ENCODE data around the gene CTF1.
A peak's percentile ranks its signal among the peaks of the same experiment; 100 is the strongest.

Gene CTF1

DNA sequence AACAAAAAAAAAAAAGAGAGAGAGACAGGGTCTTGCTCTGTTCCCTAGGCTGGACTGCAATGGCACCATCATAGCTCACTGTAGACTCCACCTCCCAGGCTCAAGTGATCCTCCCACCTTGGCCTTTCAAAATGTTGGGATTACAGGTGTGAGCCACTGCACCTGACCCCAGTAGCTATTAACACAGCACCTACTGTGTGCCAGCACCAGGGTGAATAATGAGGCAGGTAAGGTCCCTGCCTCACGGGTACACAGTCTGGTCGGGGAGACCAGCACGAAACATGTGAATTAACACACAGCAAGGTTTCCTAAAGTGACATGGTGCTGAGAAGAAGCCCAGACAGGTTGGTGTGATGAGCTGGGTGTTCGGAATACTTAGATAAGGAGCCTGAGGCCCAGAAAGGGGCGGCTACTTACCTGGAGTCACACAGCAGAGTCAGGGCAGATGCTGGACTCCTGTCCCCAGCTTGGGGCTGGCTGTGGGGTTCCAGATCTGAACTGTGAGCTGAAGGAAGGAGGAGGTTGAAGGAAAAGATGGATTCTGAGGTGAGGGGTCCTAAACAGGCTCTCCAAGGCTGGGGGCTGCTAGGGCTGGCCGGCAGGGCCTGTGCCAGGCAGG lies 16.5 kb downstream of the CTF1 start:
- no peak for DNase-seq

DNA sequence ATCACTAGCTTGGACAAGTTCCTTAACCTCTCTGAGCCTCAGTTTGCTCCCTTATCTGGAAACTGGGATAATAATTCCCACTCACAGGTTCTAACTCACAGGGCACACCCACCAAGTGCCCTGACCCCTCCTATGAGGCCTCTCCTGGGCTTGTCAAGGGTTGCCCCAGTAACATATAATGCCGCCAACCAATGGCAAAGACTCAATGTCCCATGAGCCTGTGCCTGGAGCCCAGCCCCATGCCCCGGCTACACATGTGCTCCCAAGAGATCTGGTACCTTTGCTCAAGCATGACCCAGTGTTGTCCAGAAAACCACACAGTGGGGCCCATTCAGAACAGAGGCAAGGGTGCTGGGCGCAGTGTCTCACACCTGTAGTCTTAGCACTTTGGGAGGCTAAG lies 18.4 kb downstream of the CTF1 start:
- no peak for DNase-seq

DNA sequence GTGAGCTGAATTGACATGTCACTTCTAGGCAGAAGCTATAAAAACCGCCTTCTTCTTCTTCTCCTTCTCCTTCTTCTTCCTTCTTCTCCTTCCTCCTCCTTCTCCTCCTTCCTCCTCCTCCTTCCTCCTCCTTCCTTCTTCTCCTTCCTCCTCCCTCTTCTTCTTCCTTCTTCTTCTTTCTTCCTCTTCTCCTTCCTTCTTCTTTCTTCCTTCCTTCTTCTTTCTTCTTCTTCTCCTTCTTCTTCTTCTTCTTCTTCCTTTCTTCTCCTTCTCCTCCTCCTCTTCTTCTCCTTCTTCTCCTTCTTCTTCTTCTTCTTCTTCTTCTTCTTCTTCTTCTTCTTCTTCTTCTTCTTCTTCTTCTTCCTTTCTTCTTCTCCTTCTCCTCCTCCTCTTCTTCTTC lies 22.2 kb downstream of the CTF1 start:
- no peak for DNase-seq

DNA sequence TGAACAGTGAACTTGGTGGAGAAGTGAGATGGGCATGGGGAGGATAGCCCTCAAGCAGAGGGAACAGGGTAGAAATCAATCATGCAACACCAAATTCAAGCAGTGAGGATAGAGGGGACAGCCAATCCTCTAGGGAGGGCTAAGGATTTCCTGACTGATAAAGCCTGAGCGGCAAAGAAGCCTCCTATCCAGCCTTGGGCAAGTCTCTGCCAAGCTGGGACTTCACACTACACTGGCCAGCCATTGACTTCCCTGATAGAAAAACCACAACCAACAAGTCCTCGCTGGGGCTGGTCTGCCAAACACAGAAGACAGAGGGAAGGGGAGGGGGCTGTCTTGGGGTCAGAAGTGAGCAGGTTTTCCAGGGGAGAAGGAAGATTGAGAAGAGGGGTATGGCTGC lies 24.5 kb downstream of the CTF1 start:
- no peak for DNase-seq

DNA sequence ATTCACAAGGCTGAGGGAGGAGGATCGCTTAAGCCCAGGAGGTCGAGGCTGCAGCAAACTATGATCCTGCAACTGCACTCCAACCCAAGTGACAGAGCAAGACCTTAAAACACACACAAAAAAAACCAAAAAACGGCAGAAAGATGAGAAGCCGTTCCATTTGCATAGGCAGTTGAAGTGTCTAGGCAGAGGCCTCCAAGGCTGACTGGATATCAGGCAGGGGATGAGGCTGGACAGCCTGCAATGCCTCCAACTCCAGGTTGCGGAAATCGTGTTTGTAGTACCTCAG lies 25.0 kb downstream of the CTF1 start:
- no peak for DNase-seq

DNA sequence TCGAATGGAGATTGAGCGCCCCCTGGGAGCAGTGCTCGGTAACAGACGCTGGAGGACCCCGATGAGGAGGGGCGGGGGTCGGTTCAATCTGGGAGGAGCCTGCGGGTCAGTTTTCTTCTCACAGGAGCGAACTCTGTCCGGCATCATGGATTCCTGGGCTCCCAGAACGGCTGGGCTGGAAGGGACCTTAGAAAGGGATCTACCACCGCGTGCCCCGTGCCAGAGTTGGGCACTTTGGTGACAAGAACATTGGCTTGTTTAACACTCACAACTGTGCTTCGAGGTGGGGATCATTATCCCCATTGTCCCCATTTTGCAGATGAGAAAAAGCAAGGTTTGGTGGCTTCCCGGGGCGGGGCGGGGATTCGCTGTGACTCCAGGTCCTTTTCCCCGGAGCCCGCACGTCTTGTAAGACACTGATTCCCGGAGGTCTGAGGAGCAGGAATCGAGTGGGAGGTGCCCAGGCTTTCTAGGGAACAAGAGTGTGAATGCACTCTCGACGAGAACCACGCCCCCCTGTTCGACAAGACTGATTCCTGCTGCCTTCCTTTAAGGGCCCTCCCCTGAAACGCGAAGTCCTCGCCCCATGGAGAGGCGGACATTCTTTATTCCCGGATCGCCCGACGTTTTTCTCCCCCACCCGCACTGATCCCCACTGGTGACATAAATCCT lies 25.5 kb downstream of the CTF1 start:
- peak; percentile 89 for DNase-seq

DNA sequence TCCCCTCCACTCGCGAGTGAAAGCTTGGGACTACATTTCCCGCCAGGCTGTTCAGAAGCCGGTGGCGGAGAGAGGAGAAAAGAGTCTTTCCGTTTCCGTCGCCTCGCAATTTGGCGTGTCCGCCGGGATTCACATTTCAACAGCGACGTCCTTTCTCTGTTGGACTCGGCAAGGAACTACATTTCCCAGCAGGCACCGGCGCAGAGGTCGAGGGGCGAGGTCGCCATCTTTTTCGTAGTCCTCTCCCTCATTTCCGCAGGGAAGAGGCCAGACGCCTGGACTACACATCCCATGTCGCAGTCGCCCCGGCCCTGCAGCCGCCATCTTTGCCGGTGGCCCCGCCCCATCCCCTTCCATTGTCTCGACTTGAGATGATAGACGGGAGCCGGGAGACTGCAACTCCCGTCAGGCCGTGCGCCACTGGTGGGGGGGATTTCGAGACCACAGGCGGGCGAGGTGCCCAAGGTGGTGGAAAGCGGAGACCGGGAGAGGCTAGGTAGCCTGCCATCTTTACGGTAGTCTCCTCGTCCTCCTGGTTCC lies 26.1 kb downstream of the CTF1 start:
- DNase-seq: peak; percentile 100

DNA sequence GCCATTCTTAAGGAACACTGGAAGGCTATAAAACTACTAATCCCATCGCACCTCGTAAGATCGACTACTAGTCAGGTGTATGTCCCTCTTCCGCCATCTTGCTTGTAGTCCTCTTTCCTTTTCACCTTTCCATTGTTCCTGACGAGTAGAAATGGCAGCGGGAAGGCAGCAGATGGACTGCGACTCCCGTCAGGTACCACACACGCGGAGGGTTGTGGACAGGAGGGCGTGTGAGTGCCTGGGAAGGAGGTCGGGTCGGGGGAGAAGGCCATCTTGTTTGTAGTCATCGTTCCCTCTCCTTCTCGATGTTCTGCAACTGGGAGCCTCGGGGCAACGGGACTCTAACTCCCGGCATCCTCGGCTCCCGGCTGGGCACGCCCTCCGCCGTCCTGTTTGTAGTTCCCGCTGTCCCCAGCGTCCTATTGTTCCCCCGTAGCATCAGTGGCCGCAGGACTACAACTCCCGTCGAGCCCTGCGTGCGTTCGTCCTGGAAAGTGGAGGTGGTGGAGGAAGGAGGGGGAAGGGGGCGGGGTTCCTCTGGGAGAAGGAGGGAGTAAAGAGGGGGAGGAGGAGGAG lies 26.6 kb downstream of the CTF1 start:
- DNase-seq: peak; percentile 96

DNA sequence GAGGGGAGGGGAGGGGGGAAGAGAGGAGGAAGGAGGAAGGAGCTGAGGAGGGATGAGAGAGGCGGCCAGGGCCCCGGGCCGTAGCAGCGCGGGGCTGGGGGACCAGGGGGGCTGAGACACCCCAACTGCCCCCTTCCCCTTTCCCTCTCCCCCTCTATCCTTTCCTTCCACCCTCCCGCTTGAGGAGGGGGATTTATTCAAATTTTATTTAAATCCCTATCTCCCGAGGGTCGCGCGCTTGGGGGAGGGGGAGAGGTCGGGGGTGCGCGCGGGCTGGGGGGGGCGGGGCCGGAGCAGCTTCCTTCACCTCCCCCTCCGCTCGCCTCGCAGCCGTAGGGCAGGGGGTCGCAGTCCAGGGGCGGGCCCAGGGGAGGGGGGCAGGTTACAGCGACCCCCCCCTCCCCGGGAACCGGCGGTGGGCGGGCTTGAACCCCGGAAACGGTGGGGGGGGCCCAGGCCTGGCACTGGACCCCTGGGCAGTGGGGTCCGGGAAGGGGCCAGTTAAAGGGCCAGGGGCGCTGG lies 27.2 kb downstream of the CTF1 start, which contains the start of gene FBXL19:
TSS of gene FBXL19 (plus strand) at position 19 of the 522 bp plus-strand sequence. CDS start 2,183 bp downstream, outside the sequence.
- no peak for DNase-seq

DNA sequence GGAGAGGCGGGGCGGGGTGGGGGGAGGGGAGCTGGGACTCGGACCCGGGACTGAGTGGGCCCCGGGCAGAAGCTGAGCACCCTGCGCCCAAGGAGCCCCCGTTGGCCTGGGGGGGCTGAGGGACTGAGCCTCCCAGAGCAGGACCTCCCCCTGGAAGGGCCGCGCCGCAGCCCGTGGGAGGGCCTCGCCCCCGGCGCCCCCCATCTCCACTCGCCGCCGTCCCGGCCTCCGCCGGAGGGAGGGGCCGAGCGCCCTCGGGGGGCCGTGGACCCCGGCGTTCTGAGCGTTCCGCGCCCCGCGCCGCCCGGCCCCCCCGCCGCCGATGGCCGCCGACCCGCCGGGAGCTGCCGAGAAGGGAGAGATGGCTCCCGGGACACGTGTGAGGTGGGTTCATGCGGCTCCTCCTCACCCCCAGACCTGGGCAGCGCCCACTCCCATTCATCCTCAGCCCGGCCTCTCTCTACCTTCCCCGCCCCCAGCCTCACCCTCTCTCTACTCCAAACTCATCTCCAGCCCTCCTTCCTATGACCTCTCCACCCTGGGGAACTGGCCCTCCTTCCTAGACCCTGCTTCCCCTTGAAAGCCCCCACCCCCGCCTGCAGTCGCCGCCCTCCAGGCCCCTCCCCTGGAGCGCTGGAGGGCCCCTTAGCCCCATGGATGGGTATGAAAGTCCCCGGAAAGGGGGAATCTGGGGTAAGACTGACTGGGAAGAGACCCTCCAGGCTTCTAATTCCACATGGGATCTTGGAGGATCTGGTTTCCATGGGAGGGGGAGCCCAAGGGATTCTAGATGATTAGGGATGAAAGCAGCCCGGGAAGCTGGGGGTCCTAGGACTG lies 27.9 kb downstream of the CTF1 start:
- DNase-seq: peak; percentile 20

DNA sequence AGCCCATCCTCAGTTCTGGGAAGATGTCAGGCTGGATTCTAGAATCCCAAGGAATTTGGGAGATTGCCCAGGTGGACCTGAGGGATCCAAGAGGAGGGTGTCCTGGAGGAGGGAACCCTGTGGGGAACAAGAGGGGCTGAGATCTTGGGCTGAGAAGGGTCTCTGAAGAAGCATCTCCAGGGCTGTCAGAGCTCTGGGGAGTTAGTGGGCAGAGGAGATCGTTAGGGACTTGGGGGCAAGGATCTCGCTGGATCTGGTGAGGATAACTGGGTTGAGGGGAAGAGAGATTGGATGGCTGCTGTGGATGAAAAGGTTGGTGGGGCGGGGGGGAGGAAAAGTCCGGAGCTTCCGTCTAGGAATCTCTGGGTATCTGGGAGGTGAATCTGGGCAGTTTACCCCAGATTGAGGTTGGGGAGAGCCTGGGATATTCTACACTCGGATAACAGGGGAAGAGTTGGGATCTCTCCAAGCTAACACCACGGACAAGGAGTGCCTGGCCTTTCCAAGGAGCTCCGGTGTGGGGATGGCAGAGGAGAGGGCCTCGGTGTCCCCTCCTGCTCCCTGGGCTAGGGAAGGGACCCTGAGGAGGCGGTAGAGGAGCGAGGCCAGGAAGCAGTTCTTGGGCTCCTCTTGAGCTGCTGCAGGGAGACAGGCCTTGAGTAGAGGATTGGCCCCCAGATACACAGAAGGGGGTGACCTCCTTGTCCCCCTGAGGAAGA lies 28.7 kb downstream of the CTF1 start:
- no peak for DNase-seq

DNA sequence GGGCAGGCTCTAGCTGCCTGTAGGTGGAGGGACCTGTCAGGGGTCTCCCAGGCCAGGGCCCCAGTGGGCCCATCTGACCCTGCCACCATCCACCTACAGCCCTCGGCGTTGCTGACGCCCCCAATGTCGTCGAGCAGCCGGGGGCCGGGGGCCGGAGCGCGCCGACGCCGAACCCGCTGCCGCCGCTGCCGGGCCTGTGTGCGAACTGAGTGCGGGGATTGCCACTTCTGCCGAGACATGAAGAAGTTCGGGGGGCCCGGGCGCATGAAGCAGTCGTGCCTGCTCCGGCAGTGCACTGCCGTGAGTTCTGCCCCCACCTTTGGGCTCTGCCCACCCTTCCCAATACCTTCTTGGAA lies 29.2 kb downstream of the CTF1 start:
- no peak for DNase-seq

DNA sequence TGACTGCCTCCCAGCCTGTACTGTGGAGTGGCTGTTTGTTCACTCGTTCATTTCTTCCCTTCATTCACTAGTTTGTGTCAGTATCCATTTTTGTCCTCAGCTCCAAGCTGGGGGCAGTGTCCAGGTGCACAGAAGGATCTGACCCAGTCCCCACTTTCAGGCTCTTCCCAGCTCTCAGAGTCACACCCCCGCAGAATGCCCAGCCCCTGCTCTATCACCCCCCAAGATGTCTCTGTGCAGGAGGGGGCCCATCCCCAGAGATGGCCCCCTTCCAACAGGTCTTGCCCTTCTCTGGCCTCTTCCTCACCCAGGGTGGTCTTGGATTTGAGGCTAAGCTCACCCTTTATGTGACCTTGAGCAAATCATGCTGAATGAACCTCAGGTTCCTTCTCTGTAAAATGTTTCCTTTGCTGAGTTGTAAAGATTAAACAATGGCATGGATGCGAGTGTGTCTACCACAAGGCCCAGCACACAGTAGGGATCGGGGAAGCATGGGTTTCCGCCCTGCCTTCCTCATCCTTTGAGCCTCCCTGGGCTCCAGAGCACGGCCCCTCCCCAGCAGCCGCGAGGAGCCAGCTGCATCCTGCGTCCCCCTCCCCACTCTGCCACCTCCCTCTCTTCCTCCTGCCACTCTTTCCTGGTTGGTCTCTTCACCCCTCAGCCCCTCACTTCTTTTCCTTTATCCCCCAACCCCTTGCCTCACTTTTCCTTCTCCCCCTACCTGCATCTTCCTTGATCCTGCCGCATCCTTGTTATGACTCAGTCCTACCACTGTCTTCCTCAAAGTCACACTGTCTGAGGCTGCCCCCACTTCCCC lies 29.8 kb downstream of the CTF1 start:
- DNase-seq: no peak

DNA sequence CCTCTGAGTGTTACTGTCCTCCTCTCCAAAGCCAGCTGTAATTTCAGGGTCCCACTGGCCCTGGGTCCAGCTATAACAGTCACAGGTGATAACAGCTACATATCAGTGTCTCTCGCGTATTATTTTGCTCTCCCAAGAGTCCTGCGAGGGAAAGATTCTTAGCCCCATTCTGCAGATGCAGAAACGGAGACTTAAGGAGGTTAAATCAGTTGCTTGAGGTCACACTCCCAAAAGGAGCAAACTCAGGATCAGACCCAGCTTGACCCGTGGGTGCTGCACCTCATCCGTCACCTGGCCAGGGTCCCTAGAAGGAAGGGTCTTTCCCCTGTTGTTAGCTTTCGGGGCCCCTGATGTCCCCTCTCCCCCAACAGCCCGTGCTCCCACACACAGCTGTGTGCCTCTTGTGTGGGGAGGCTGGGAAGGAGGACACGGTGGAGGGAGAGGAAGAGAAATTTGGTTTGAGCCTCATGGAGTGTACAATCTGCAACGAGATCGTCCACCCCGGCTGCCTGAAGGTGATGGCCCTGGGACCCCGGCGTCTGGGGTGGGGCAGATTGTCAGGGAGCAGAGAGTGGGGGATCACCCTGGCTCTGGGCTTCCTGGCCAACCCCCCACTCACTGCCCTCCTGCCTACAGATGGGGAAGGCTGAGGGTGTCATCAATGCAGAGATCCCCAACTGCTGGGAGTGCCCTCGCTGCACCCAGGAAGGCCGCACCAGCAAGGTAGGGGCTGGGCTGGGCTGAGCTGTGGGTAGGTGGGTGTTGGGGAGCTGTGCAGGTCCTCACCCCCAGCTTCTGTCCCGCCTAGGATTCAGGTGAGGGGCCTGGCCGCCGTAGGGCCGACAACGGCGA lies 30.7 kb downstream of the CTF1 start:
- no peak for DNase-seq

DNA sequence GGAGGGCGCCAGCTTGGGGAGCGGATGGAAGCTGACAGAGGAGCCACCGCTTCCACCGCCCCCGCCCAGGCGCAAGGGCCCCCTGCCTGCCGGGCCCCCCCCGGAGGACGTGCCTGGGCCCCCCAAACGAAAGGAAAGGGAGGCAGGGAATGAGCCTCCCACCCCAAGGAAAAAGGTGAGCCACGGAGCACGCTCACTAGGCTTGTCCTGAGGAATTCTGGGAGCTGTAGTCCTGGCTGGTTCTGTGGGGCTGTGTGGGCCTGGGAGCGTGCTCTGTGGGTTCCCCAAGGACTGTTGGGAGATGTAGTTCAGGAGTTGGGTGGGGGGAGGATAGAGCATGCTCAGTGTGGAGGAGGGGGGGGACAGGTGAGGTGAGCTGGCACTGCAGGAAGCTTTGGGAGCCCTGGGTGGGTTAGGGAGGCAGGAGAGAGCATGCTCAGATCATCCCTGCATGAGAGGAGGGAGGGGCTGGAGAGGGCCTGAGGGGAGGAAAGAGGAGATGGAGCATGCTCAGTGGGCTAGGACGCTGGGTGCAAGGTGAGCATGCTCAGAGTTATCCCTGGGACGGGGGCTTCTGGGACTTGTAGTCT lies 31.5 kb downstream of the CTF1 start:
- peak; percentile 43 for DNase-seq

DNA sequence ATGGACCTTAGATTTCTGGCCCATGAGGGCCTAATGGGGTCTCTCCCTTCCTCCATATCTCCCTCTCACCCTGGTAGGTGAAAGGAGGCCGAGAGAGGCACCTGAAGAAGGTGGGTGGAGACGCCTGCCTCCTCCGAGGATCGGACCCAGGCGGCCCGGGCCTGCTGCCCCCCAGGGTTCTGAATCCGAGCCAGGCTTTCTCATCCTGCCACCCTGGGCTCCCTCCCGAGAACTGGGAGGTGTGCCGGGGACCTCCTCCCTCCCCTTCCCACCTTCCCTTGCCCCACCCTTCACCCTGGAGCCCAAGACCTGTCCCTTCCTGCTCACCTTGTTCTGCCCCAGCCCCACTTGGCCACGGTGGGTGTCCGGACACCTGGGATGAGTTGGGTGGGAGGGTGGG lies 32.0 kb downstream of the CTF1 start:
- no peak for DNase-seq

DNA sequence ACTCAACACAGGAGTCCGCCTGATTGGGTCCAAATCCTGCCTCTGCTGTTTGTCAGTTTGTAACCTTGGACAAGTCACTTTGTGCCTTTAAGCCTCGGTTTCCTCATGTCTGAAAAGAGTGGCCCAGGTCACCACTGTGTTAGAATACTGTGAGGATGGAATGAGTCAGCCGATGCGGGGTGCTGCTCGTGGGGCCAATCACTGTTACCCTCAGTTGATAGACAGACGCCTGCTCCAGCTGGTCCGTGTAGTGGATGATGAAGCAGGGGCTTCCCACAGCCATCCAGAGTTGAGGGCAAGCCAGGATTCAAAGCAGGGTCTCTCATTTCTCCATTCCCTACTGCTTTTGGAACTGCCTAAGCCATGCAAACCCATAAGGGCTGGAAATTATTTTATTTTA lies 32.8 kb downstream of the CTF1 start:
- no peak for DNase-seq

DNA sequence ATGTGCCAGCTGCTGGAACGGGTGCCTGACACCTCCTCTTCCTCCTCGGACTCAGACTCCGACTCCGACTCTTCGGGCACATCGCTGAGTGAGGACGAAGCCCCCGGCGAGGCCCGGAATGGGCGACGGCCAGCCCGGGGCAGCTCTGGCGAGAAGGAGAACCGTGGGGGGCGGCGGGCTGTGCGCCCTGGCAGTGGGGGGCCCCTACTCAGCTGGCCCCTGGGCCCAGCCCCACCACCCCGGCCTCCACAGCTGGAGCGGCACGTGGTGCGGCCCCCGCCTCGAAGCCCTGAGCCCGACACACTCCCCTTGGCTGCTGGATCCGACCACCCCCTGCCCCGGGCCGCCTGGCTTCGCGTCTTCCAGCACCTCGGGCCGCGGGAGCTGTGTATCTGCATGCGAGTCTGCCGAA lies 33.8 kb downstream of the CTF1 start:
- no peak for DNase-seq

DNA sequence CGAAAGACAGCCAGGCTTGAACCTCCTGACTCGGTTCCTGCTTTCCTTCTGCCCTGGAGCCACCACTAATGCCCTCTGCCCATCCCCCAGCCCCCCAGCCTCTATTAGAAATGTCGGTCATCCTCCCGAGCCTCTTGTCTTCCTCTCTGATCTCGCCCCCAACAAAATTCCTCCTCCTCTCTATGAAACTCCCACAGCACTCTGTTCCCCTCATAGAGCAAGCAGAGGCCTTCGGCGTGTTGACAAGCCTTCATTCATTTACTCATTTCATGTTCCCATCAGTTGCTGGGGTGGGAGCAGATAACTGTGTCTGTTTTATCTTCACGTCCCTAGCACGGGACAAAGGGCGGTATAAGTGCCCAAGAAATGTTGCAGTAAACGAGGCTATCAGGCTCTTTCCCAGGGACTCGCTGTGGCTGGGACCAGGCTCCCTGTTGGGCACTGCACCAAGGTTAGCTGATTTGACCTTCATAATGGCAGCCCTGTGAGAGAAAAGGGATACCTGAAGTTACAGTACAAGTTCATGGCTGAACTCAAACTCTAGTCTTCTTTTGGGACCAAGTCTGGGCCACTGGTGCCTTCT lies 34.7 kb downstream of the CTF1 start:
- DNase-seq: no peak

Data from activated naive CD4-positive, alpha-beta T cell treated with Interleukin-2 at 50 U/mL for 16 hours (primary cell).